ENCODE data around the gene PCSK7. TPM values are rescaled to one million over a fixed set of nuclear protein-coding genes. Genes with fewer than 3 reads are reported as not detected.

Gene PCSK7
- total and polyA plus RNA-seq, 2 donors (not counting 3 experiments of a cell fraction or from before 2014, with no cell fraction given): 40.8 to 72.7 TPM

DNA sequence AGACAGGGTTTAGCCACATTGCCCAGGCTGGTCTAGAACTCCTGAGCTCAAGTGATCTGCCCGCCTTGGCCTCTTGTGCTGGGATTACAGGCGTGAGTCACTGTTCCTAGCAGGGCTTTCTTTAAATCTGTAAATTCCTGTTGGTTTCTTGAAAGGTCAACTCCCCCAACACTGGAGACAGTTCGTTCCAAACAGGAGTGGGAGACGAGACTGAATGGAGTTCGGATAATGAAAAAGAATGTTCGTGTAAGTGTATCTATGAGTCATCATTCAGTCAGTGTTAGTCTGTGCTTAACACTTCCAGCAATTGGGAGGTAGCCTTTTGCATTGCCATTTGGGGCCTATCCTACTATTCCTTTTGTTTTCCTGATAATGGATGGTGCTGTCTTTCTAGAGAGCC is 49.3 kb upstream of the PCSK7 start:
- H2AFZ ChIP-seq (ENCODE audit: low read depth, low read length): no peak overlapping the region
- FAIRE-seq (peak; percentile 98), DNase-seq (ENCODE audit: low read depth, low spot score) (peak; percentile 90)
- H3K9me1 ChIP-seq (replicated peaks; ENCODE audit: control insufficient read depth, extremely low read depth, insufficient read depth, low read length): no peaks in the 10 kb centered on the region
- peaks cover 21% of the 10 kb centered on the region for H3K4me1 ChIP-seq (ENCODE audit: control insufficient read depth, extremely low read depth, insufficient read depth, low read length)
- peak overlapping the region; percentile 57 for H3K27ac ChIP-seq (ENCODE audit: insufficient read depth, low read depth, low read length)
- dilution Hi-C loops (cut with MboI; ENCODE audit: extremely low pct_ligation_motif_present, low sequenced_read_pairs): no loop called here
- H3K36me3 ChIP-seq (ENCODE audit: control insufficient read depth in 2 of 2, extremely low read depth in 1 of 2, insufficient read depth in 2 of 2, low read length in 2 of 2): peaks cover 5 to 9% of the 10 kb centered on the region in 2 experiments
- no peaks in the 10 kb centered on the region for H4K20me1 ChIP-seq (replicated peaks; ENCODE audit: control insufficient read depth, extremely low read depth, insufficient read depth, low read length)
- CTCF ChIA-PET: interaction anchor here (1.2 to 1.3 kb wide), 2 partner anchors 10 to 42 kb away, joined by 4 to 5 read pairs; no protein-coding TSS in a partner anchor
- intact Hi-C loops (cut with micrococcal nuclease): loop anchor here (2.0 kb wide), 1 partner anchor 36 kb away; the partner anchor contains the start of gene BACE1
- no peaks in the 10 kb centered on the region for H3K27me3 ChIP-seq (ENCODE audit: control insufficient read depth in 2 of 2, insufficient read depth in 2 of 2, low read length in 2 of 2)
- TF ChIP-seq GATA2 (IDR thresholded peaks at IDR 0.05; ENCODE audit: insufficient read depth, insufficient read length, low read depth, low read length) (no peak), JUN (IDR thresholded peaks at IDR 0.05; ENCODE audit: borderline replicate concordance, insufficient read depth, insufficient read length, low read depth) (peak; percentile 94), FOS (IDR thresholded peaks at IDR 0.05; ENCODE audit: borderline replicate concordance, insufficient read depth, low read length) (peak; percentile 97), POLR2AphosphoS5 (IDR thresholded peaks at IDR 0.05; ENCODE audit: insufficient read depth, low read depth, low read length) (peak; percentile 27), MYC (IDR thresholded peaks at IDR 0.05; ENCODE audit: low read depth, low read length) (no peak)
- no peak overlapping the region for H3K9ac ChIP-seq (replicated peaks; ENCODE audit: extremely low read depth, insufficient read depth, low read length)
- H3K79me2 ChIP-seq (ENCODE audit: control insufficient read depth, insufficient read depth, low read length): no peaks in the 10 kb centered on the region
- no peaks in the 10 kb centered on the region for H3K9me3 ChIP-seq (replicated peaks; ENCODE audit: control insufficient read depth, insufficient read depth, low read length)
- BruUV-seq (replicated peaks): no TSS peak
- POLR2A ChIA-PET: no interaction called here
- no peak overlapping the region for H3K4me3 ChIP-seq (replicated peaks in 1 of 3; ENCODE audit: insufficient read depth in 1 of 3, low read depth in 1 of 3, low read length in 3 of 3)
- peak overlapping the region; percentile 6 for H3K4me2 ChIP-seq (ENCODE audit: insufficient read depth, low read length)

DNA sequence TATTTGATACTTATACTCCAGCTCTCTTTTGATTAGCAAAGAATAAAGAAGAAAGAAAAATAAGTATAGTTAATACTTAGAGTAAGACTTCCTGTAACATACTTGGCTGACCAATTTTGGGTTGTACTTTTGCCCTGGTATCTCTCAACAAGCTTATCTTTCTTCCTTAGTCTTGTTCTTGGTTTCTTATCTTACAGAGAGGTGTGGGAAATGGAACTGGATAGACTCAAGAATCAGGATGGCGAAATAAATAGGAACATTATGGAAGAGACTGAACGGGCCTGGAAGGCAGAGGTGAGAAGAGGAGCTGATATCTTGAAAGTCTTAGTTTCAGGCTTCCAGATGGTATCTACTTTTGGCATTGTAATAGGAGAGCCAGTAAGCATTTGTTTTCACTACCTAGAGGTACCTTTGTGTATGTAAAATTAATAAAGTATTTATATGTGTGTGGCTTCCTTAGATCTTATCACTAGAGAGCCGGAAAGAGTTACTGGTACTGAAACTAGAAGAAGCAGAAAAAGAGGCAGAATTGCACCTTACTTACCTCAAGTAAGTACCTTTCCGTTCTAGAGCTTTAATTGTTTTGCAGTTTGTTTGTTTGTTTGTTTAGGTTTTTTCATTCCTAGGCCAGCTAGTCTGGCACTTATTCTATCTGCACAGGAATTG is 48.0 kb upstream of the PCSK7 start:
- Histone ChIP-seq H3K27me3 (ENCODE audit: control insufficient read depth in 2 of 2, insufficient read depth in 2 of 2, low read length in 2 of 2) (no peaks in the 10 kb centered on the region), H3K9ac (replicated peaks; ENCODE audit: extremely low read depth, insufficient read depth, low read length) (no peak overlapping the region), H3K4me2 (ENCODE audit: insufficient read depth, low read length) (no peak overlapping the region), H3K9me3 (replicated peaks; ENCODE audit: control insufficient read depth, insufficient read depth, low read length) (no peaks in the 10 kb centered on the region), H3K4me3 (replicated peaks in 1 of 3; ENCODE audit: insufficient read depth in 1 of 3, low read depth in 1 of 3, low read length in 3 of 3) (no peak overlapping the region), H2AFZ (ENCODE audit: low read depth, low read length) (no peak overlapping the region), H4K20me1 (replicated peaks; ENCODE audit: control insufficient read depth, extremely low read depth, insufficient read depth, low read length) (no peaks in the 10 kb centered on the region), H3K9me1 (replicated peaks; ENCODE audit: control insufficient read depth, extremely low read depth, insufficient read depth, low read length) (no peaks in the 10 kb centered on the region), H3K79me2 (ENCODE audit: control insufficient read depth, insufficient read depth, low read length) (no peaks in the 10 kb centered on the region), H3K36me3 (ENCODE audit: control insufficient read depth in 2 of 2, extremely low read depth in 1 of 2, insufficient read depth in 2 of 2, low read length in 2 of 2) (peaks cover 5 to 7% of the 10 kb centered on the region in 2 experiments), H3K4me1 (ENCODE audit: control insufficient read depth, extremely low read depth, insufficient read depth, low read length) (peaks cover 21% of the 10 kb centered on the region), H3K27ac (ENCODE audit: insufficient read depth, low read depth, low read length) (no peak overlapping the region)
- intact Hi-C loops (cut with micrococcal nuclease) (loop anchor here (2.0 kb wide), 1 partner anchor 37 kb away; the partner anchor contains the start of gene BACE1), dilution Hi-C loops (cut with MboI; ENCODE audit: extremely low pct_ligation_motif_present, low sequenced_read_pairs) (no loop called here)
- FAIRE-seq (no peak), DNase-seq (ENCODE audit: low read depth, low spot score) (no peak)
- ChIA-PET CTCF (no interaction called here), POLR2A (no interaction called here)
- TF ChIP-seq POLR2AphosphoS5 (IDR thresholded peaks at IDR 0.05; ENCODE audit: insufficient read depth, low read depth, low read length) (no peak), GATA2 (IDR thresholded peaks at IDR 0.05; ENCODE audit: insufficient read depth, insufficient read length, low read depth, low read length) (peak; percentile 35)
- TF ChIP-seq, protein P1, sequence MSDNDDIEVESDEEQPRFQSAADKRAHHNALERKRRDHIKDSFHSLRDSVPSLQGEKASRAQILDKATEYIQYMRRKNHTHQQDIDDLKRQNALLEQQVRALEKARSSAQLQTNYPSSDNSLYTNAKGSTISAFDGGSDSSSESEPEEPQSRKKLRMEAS (IDR thresholded peaks at IDR 0.05; ENCODE audit: insufficient read depth, insufficient read length): no peak
- no TSS peak for BruUV-seq (replicated peaks)
